AG09309 (cell line): ENCODE measurements around the gene RMI2.

ENCODE experiments used
- DNase-seq: peaks from one replicate; pipeline ENCODE4 v3.0.0-alpha.2; 2010; ENCODE audit warnings: low read depth
- H3K4me3 ChIP-seq: 2 replicates; pipeline ENCODE4 v1.5.1; 2011; ENCODE audit warnings: mild to moderate bottlenecking, low read depth, low read length, moderate library complexity; ENCODE audit not compliant: control insufficient read depth
- TF ChIP-seq, protein P1 (sequence below): IDR thresholded peaks from 2 replicates; pipeline ENCODE4 v1.5.1; 2011; ENCODE audit warnings: mild to moderate bottlenecking, low read depth, low read length, inconsistent platforms; ENCODE audit not compliant: insufficient read depth, control insufficient read depth; ENCODE audit errors: missing control alignments

The RMI2 gene

DNA sequence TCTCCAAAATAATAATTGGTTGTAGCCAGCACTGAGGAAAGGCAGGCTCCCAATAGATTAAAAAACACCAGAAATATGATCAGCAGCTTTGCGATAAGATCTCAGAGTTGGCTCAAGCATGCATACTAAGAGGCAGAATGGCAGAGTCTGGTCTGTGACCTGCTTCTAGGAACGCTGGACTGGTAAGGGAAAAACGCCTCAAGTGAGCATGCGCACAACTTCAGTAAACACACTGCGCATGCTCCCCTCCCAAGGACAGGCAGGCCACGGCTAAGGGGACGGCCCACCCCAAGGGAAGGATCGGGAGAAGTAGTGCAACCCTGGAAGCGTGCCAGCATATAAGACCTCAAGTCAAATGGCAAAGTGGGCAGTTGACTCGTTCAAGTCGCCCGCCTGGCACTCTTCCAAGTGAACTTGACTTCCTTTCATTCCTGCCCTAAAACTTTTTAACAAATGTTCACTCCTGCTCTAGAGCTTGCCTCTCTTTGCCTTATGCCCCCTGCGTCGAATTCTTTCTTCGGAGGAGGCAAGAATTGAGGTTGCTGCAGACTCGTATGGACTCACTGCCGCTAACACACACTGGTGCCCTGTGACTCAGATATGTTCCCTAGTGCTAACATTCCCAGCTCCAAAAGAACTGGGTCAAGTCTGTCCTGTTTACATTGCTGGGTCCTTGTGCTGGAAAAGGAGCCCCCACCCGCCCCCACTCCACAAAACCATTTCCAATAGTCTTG is 41.7 kb upstream of the RMI2 start:
- TF ChIP-seq, protein P1, sequence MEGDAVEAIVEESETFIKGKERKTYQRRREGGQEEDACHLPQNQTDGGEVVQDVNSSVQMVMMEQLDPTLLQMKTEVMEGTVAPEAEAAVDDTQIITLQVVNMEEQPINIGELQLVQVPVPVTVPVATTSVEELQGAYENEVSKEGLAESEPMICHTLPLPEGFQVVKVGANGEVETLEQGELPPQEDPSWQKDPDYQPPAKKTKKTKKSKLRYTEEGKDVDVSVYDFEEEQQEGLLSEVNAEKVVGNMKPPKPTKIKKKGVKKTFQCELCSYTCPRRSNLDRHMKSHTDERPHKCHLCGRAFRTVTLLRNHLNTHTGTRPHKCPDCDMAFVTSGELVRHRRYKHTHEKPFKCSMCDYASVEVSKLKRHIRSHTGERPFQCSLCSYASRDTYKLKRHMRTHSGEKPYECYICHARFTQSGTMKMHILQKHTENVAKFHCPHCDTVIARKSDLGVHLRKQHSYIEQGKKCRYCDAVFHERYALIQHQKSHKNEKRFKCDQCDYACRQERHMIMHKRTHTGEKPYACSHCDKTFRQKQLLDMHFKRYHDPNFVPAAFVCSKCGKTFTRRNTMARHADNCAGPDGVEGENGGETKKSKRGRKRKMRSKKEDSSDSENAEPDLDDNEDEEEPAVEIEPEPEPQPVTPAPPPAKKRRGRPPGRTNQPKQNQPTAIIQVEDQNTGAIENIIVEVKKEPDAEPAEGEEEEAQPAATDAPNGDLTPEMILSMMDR = no peak
- H3K4me3 ChIP-seq = no peak overlapping the region
- DNase-seq = no peak

DNA sequence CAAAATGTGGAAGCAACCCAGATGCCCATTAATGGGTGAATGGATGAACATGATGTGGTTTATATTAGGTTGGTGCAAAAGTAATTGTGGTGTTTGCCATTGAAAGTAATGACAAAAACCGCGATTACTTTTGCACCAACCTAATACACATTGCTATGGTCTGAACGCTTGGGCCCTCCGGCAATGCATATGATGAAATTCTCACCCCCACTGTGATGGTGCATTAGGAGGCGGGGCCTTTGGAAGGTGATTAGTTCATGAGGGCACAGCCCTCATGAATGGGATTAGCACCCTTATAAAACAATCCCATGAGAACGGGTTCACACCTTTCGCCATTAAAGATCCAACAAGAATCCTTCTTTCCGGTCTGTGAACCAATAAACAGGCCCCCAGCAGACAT is 38.9 kb upstream of the RMI2 start:
- DNase-seq = no peak
- TF ChIP-seq, protein P1 = no peak
- no peak overlapping the region for H3K4me3 ChIP-seq

DNA sequence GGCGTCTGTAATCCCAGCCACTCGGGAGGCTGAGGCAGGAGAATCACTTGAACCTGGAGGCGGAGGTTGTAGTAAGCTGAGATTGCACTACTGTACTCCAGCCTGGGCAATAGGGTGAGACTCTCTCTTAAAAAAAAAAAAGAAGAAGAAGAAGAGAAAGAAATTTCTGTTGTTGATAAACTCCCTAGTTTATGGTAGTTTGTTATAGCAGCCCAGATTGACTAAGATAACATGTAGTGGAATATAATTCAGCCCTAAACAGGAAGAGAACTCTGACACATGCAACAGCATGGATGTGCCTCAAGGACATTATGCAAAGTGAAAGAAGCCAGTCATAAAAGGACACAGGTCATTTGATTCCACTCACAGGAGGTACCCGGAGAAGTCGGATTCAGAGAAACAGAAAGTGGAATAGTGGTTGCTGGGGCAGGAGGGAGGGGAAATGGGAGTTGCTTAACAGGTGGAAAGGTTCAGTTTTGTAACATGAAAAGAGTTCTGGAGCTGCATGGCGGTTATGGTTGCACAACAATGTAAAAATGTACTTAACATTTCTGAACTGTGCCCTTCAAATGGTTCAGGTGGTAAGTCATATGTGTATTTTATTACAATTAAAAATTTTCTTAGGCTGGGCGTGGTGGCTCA is 38.1 kb upstream of the RMI2 start:
- TF ChIP-seq, protein P1 = no peak
- no peak for DNase-seq
- H3K4me3 ChIP-seq = no peak overlapping the region

DNA sequence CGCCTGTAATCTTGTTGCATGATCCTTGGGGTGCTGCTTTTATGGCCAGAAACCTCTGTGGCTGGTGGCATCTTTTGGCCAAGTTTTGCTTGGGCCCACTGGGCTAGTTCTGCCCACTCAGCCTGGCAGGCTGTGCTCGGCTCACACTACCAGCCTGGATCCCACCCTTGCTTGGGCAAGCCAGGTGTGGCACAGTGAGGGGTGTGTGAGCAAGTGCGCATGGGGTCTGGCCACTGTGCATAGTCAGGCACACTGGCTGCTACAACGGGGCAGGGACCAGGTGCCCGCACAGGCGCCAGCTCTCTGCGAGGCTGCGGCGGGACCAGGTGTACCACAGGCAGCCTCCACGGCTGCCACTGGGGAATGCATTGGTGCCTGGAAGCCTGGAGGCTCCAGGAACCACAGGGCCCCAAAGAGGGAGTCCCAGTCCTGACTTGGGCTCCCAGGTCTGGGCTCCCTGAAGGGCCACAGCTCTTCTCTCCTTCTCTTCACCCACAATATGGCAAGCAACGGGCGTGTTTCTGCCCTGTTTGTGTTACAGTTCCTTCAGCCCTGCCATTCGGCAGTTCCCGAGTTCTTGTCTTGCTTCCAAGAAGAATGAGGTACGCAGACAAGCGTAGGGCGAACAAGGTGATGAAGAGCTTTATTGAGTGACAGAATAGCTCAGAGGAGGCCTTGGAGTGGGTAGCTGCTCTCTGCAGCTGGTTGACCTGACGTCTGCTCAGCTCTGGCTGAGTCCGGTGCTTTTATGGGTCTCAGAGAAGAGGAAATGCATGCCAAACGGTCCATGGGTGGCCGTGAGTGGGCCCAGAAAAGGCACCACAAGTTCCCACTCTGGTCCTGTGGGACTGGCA is 37.4 kb upstream of the RMI2 start:
- DNase-seq = no peak
- TF ChIP-seq, protein P1 = no peak
- H3K4me3 ChIP-seq = no peak overlapping the region

DNA sequence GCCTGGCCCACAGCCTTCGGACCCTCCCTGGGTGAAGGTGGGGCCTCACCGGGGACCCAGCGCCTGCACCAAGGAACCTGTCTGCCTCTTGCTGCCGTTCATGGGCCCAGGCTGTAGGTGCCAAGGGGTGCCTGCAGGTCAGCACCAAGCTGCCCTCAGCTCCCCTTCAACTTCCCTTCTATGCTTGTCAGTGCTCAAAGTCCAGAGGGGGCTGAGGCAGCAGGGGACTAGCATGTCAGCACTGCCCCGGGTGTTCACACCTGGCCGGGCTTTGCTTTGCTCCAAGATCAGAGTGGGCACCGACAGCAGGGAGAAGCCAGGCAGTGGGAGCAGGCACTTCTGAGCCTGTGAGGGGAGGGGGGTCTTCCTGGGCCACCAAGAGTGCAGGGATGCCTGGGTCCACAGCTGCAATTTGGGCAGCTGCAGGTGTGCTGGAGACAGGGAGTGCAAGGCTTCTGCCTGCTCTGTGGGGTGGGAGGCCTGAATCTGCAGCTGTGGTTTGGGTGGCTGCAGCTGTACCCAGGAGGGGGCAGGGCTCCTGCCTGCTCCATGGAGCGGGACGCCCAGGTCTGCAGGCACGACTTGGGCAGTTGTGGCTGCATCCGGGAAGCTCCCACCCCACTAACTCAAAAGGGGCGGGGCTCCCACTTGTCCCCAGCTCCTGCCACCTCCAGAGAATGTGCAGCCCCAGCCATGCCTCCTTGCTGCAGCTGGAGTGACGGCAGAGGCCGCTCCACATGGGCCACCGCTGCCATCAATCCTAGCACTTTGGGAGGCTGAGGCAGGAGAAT is 36.6 kb upstream of the RMI2 start:
- DNase-seq = no peak
- no peak overlapping the region for H3K4me3 ChIP-seq

More for the DNA sequence above, 36.6 kb upstream of the RMI2 start:
- TF ChIP-seq, protein P1 = no peak
